ENCODE results near the gene MRPL37.

MRPL37 gene

GRCh38 chr1:54249819-54250435, 50.0 kb downstream of the MRPL37 start:
- no peaks in the 10 kb centered on the region for H3K27me3 ChIP-seq (ENCODE audit: control insufficient read depth, insufficient read depth, low read length)
- no peak overlapping the region for H3K27ac ChIP-seq
- no peak overlapping the region for H2AFZ ChIP-seq
- no peak overlapping the region for H3K9ac ChIP-seq
- H3K4me2 ChIP-seq (ENCODE audit: low read length), result no peak overlapping the region
- TF ChIP-seq CTCF (IDR thresholded peaks at IDR 0.05), result no peak
- H3K4me1 ChIP-seq, result no peaks in the 10 kb centered on the region
- H3K79me2 ChIP-seq, result no peaks in the 10 kb centered on the region
- no peak overlapping the region for H3K4me3 ChIP-seq (ENCODE audit: low read depth, low read length)
- no peaks in the 10 kb centered on the region for H3K9me3 ChIP-seq (ENCODE audit: control insufficient read depth, low read length)
- no peaks in the 10 kb centered on the region for H3K36me3 ChIP-seq (ENCODE audit: control insufficient read depth, insufficient read depth, low read length)

- Histone ChIP-seq H3K4me2 (ENCODE audit: low read length) (no peak overlapping the region), H3K9me3 (ENCODE audit: control insufficient read depth, low read length) (no peaks in the 10 kb centered on the region), H2AFZ (no peak overlapping the region), H3K79me2 (no peaks in the 10 kb centered on the region), H3K36me3 (ENCODE audit: control insufficient read depth, insufficient read depth, low read length) (no peaks in the 10 kb centered on the region), H3K4me1 (no peaks in the 10 kb centered on the region), H3K9ac (no peak overlapping the region), H3K27me3 (ENCODE audit: control insufficient read depth, insufficient read depth, low read length) (no peaks in the 10 kb centered on the region), H3K27ac (no peak overlapping the region), H3K4me3 (ENCODE audit: low read depth, low read length) (no peak overlapping the region)
- no peak for TF ChIP-seq CTCF (IDR thresholded peaks at IDR 0.05)
Measured at GRCh38 chr1:54250670-54251069, 50.7 kb downstream of the MRPL37 start.

GRCh38 chr1:54252371-54252936, 52.5 kb downstream of the MRPL37 start:
- Histone ChIP-seq H3K9ac (no peak overlapping the region), H2AFZ (no peak overlapping the region), H3K4me1 (no peaks in the 10 kb centered on the region), H3K79me2 (no peaks in the 10 kb centered on the region), H3K4me2 (ENCODE audit: low read length) (no peak overlapping the region), H3K4me3 (ENCODE audit: low read depth, low read length) (no peak overlapping the region), H3K27me3 (ENCODE audit: control insufficient read depth, insufficient read depth, low read length) (no peaks in the 10 kb centered on the region), H3K36me3 (ENCODE audit: control insufficient read depth, insufficient read depth, low read length) (no peaks in the 10 kb centered on the region), H3K9me3 (ENCODE audit: control insufficient read depth, low read length) (no peaks in the 10 kb centered on the region), H3K27ac (no peak overlapping the region)
- TF ChIP-seq CTCF (IDR thresholded peaks at IDR 0.05), result no peak

- no peak overlapping the region for H3K27ac ChIP-seq
Measured at GRCh38 chr1:54253480-54253879, 53.5 kb downstream of the MRPL37 start.

More at GRCh38 chr1:54253480-54253879, 53.5 kb downstream of the MRPL37 start:
- H3K4me3 ChIP-seq (ENCODE audit: low read depth, low read length), result no peak overlapping the region
- H3K79me2 ChIP-seq, result no peaks in the 10 kb centered on the region
- no peaks in the 10 kb centered on the region for H3K27me3 ChIP-seq (ENCODE audit: control insufficient read depth, insufficient read depth, low read length)
- no peak overlapping the region for H2AFZ ChIP-seq
- no peaks in the 10 kb centered on the region for H3K36me3 ChIP-seq (ENCODE audit: control insufficient read depth, insufficient read depth, low read length)
- H3K4me2 ChIP-seq (ENCODE audit: low read length), result no peak overlapping the region
- H3K9me3 ChIP-seq (ENCODE audit: control insufficient read depth, low read length), result no peaks in the 10 kb centered on the region
- no peaks in the 10 kb centered on the region for H3K4me1 ChIP-seq
- H3K9ac ChIP-seq, result no peak overlapping the region
- no peak for TF ChIP-seq CTCF (IDR thresholded peaks at IDR 0.05)

Data from parathyroid adenoma (tissue), 2 donors.